ENCODE data around the gene LYPD4.

The LYPD4 gene

GRCh38 chr19:41850381-41850780 lies 5.9 kb upstream of the LYPD4 start:
- no peak for DNase-seq

GRCh38 chr19:41849067-41849466 lies 4.6 kb upstream of the LYPD4 start:
- no peak for DNase-seq

- DNase-seq = no peak
Measured at GRCh38 chr19:41848666-41849065, 4.2 kb upstream of the LYPD4 start.

- no peak for DNase-seq
Measured at GRCh38 chr19:41847351-41848105, 3.0 kb upstream of the LYPD4 start.

DNA sequence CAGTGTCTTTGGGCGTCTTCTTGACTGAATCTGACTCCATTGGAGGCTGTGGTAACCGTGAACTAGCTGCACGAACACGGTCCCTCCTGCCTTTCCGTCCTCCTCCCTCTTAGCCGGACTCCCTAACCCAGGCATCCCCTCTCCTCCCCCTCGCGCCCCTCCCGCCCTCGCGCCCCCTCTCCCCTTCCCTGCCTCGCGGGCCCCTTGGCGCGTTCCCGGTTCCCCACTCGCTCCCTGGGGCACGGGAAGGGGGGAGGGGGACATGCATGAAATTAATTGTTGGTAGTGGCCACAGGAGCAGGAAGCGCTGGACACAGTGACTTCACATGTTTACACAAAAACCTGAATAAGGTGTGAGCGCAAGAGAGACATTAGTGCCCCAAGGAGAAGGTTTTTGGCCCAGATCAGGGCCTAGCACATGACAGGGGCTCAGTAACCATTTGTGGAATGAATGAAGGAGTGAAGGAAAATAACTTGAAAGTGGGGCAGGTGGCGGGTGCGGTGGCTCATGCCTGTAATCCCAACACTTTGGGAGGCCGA lies 638 bp upstream of the LYPD4 start:
- no peak for DNase-seq

DNA sequence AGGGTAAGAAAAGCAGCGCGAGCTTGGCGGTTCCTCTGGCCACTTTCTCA lies 343 bp upstream of the LYPD4 start, which contains the start of gene DMRTC2:
Gene DMRTC2, plus strand, starts transcription at position 42 of the 50 bp plus-strand sequence. CDS start 2,387 bp downstream, outside the sequence.
- no peak for DNase-seq

GRCh38 chr19:41843371-41843770 lies 1.1 kb downstream of the LYPD4 start:
- DNase-seq = no peak

DNA sequence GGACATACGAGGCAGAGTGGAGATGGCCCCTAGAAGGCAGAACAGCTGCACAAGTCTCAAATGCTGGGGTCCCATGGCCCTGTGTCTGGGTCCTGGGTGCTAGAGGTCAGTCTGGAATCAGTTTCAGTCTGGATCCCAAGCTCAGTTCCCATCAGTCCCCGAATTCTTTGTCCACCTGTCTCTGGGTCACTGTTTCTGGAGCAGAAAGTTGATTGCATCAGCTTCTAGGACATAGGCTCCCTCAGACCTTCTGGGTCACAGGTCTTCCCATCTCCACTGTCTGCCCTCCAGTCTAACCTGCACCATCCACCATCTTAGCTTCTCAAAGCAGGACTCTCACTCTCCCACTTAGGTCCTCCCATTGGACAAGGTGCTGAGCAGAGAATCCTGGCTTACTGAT lies 5.3 kb downstream of the LYPD4 start:
- no peak for DNase-seq

- no peak for DNase-seq
Measured at GRCh38 chr19:41837981-41838708, 6.3 kb downstream of the LYPD4 start.

- DNase-seq = peak; percentile 79
Measured at GRCh38 chr19:41821003-41821735, 23.3 kb downstream of the LYPD4 start.

- DNase-seq = no peak
Measured at GRCh38 chr19:41816761-41817160, 27.7 kb downstream of the LYPD4 start.

- DNase-seq = no peak
Measured at GRCh38 chr19:41815301-41815700, 29.2 kb downstream of the LYPD4 start.

GRCh38 chr19:41813911-41814310 lies 30.6 kb downstream of the LYPD4 start:
- DNase-seq = no peak

DNA sequence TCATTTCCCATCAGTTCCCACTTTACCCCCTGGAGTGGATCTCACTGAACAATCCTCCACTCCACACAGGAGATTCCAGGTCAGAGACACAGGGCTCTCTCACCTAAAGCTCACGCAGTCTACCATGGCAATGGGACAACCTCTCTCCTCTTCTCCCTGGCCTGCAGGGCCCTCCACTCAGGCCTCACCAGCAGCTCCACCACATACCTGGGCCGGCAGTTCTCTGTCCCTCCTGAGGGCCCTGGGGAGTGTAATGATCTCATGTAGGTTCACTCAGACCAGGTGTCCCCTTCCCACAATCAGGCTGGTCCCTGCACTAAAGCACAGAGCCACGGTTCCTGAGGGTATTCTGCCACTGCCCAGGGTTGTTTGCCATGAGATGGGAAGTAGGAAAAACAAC lies 32.5 kb downstream of the LYPD4 start:
- no peak for DNase-seq

- DNase-seq = peak; percentile 77
Measured at GRCh38 chr19:41811036-41811435, 33.4 kb downstream of the LYPD4 start.

DNA sequence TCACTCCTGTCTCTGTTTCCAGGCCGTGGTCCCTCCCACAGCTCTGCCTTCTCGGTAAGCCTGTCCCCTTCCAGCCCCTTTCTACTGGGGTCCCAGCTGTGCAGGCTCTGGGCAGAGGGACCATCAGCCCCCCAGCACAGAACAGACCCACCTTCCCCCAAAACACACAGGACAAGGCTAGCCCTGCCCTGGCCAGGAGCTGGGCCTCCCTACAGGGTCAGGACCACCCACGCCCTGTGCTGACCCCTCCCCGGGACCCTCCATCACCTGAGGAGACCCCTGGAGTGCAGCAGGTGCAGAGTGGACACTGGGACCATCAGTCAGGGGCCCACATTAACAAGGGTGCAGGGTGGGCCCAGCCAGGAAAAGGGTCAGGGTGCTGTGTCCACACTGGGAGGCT lies 34.2 kb downstream of the LYPD4 start:
- DNase-seq = no peak

DNA sequence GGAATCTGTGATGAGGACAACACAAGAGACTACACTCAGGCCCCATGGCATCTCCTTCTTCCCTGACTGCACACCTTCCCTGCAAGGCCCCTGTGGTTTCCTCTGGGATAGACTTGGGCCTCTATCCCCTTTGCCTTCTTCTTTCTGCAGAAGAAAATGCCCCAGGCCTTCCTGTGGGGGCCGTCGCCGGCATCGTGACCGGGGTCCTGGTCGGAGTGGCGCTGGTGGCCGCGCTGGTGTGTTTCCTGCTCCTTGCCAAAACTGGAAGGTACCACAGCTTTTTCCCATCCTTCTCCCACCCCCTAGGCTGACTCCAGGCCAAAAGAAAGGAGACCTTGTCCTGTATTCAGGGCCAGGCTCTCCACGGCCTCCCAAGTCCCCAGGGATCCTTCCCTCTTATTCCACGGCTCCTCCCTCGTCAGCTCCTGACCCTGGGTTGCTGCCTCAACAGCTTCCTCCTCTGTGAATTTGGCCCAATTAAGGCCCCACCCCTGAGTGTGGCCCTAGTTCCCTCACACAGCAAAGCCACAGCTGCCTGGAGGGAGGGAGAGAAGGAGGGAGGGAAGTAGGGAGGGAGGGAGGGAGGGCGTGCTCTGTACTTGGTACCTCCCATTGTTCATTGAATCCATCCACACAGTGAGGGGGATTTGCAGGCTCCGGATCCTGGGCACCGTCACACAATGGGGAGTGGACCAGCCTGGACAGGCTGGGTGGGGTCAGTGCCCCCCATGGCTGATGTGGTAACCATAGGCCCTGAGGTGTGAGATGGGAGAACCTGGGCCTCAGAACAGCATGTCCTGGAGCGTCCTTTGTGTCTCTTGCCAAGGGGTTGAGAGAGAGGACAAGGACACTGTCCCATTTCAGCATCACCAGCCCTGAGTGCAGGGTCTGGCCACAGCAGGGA lies 35.6 kb downstream of the LYPD4 start:
- peak; percentile 75 for DNase-seq

DNA sequence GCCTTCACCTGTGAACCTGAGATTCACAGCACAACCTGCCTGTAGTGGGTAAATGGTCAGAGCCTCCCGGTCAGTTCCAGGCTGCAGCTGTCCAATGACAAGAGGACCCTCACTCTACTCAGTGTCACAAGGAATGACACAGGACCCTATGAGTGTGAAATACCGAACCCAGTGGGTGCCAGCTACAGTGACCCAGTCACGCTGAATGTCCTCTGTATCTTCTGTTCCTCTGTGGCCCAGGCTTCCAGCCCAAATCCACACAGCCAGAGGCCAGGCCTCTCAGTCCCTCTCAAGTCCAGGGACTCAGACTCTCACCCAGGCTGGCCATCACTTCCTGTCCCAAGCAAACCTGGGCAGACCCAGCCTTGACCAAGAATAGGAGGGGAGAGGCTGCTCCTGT lies 37.3 kb downstream of the LYPD4 start:
- DNase-seq = no peak

DNA sequence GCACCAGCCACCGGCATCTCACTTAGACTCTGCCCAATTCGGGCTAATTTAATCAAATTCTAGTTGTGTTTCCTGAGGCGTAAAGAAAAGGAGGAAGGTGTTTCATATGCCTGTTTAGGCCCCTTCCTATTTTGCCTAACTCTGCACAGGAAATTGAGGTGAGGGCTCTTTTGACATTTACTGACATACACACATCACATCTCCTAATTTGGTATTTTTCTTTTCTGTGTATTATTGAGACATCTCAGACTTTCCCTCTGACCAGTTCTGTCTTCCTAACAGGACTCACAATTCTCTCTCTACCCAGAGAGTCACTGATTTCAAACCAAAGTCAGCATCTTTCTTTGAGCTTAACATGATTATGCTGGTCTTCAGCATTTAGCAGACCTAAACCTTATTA lies 40.1 kb downstream of the LYPD4 start:
- no peak for DNase-seq

DNA sequence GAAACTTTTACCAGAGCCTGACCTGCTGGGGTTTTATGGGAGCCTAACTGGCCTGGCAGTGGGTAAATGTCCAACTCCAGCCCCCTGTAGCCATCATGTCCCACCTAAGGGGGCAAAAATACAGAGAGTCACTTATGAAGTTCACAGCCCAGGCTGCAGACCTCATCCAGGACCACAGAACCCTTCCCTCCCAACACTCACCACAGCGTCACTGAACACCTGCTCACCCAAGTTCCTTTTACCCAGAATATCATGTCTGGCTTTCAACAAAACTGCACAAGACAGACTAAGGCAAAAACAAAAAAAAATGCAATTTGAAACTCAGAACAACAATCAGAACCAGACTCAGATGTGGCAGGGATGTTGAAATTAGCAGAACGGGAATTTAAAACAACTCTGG lies 41.7 kb downstream of the LYPD4 start:
- DNase-seq = peak; percentile 38

- DNase-seq = peak; percentile 80
Measured at GRCh38 chr19:41801792-41802211, 42.7 kb downstream of the LYPD4 start.

DNA sequence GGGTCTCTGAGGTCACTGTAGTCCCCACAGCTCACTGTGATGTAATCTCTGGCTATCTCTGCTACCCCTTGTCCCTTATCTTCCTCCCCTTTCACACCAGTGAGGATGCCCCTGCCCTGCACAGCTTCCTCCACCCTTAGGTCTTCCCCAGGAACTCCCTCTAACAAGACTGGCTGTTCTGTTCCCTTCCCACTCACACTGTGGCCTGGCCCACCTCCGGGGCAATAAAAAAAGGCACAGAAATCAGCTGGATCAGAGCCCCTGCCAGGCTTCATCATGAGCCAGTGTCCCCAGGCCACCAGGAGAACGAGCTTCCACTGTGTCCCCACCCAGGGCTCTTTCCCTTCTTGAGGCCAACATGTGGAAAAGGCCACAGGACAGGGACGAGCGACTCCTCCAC lies 43.5 kb downstream of the LYPD4 start:
- no peak for DNase-seq

DNA sequence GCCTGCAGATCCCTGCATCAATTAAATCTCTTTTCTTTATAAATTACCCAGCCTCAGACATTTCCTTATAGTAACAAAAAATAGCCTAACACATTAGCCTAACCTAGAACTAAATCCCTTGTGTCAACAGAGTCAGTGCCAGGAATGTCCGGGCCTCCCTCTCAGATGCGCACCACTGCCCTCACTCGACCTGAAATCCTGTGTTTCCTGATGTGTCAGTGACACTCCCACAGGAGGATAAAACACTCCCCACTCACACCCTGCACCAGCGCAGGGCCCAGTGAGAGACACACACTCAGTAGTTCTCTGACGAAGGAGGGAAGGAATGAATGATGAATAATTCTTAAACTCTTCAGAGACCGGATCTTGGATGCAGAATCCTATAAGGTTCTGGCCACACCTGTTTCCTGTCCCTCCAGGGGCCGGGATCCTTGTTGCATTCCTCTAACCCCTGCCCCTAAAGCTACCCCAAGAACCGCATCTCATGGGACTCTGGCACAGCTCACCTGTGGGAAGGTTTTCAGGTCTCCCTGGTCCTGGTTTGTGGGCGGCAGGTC lies 45.0 kb downstream of the LYPD4 start:
- DNase-seq = no peak
